ENCODE data around the gene SOBP.

The SOBP gene

GRCh38 chr6:107691062-107691751, 201.3 kb downstream of the SOBP start:
- in situ Hi-C loops (cut with HindIII; ENCODE audit: low sequenced_read_pairs) = no loop called here
- H3K4me3 ChIP-seq (ENCODE audit: low read depth, low read length) = no peak overlapping the region
- TF ChIP-seq, protein P1, sequence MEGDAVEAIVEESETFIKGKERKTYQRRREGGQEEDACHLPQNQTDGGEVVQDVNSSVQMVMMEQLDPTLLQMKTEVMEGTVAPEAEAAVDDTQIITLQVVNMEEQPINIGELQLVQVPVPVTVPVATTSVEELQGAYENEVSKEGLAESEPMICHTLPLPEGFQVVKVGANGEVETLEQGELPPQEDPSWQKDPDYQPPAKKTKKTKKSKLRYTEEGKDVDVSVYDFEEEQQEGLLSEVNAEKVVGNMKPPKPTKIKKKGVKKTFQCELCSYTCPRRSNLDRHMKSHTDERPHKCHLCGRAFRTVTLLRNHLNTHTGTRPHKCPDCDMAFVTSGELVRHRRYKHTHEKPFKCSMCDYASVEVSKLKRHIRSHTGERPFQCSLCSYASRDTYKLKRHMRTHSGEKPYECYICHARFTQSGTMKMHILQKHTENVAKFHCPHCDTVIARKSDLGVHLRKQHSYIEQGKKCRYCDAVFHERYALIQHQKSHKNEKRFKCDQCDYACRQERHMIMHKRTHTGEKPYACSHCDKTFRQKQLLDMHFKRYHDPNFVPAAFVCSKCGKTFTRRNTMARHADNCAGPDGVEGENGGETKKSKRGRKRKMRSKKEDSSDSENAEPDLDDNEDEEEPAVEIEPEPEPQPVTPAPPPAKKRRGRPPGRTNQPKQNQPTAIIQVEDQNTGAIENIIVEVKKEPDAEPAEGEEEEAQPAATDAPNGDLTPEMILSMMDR (IDR thresholded peaks at IDR 0.05; ENCODE audit: low read depth, low read length) = no peak
- DNase-seq (ENCODE audit: low read depth, low spot score) = peak; percentile 76

- in situ Hi-C loops (cut with HindIII; ENCODE audit: low sequenced_read_pairs) = no loop called here
Measured at GRCh38 chr6:107692351-107692750, 202.4 kb downstream of the SOBP start.

DNA sequence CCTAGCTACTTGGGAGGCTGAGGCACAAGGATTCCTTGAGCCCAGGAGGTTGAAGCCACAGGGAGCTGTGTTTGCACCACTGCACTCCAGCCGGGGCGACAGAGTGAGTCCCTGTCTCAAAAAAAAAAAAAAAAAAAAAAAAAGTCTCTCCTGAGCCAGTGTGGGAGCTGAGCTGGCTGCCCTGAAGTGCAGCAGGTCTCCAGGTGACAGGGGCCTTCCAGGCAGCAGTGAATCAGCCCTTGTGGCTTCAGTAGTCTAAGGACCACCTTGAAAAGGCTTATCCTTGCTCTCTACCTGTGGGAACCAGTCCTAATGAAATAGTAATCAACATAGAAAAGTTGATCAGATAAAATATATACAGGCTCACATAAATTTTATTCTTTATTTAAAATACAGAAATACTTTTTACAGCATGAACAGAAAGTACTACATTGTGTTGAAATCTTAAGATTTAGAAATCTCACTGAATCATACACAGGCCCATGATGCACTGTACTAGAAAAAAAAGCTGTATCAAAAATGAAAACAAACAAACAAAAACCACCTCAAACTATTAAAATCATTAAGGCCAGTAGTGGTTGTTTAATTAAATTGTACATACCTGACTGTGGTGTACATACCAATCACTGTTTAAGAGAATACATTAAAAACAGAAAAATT, 205.3 kb downstream of the SOBP start:
- no peak overlapping the region for H3K4me3 ChIP-seq (ENCODE audit: low read depth, low read length)

More at GRCh38 chr6:107692351-107692750, 202.4 kb downstream of the SOBP start:
- H3K4me3 ChIP-seq (ENCODE audit: low read depth, low read length) = no peak overlapping the region
- peak; percentile 41 for DNase-seq (ENCODE audit: low read depth, low spot score)
- TF ChIP-seq, protein P1 (IDR thresholded peaks at IDR 0.05; ENCODE audit: low read depth, low read length) = no peak

GRCh38 chr6:107697682-107698081, 207.8 kb downstream of the SOBP start:
- DNase-seq (ENCODE audit: low read depth, low spot score) = peak; percentile 10
- in situ Hi-C loops (cut with HindIII; ENCODE audit: low sequenced_read_pairs) = no loop called here
- TF ChIP-seq, protein P1 (IDR thresholded peaks at IDR 0.05; ENCODE audit: low read depth, low read length) = no peak
- no peak overlapping the region for H3K4me3 ChIP-seq (ENCODE audit: low read depth, low read length)

More for the DNA sequence above, 205.3 kb downstream of the SOBP start:
- TF ChIP-seq, protein P1 (IDR thresholded peaks at IDR 0.05; ENCODE audit: low read depth, low read length) = no peak
- DNase-seq (ENCODE audit: low read depth, low spot score) = no peak
- in situ Hi-C loops (cut with HindIII; ENCODE audit: low sequenced_read_pairs) = no loop called here

- TF ChIP-seq, protein P1 (IDR thresholded peaks at IDR 0.05; ENCODE audit: low read depth, low read length) = no peak
- in situ Hi-C loops (cut with HindIII; ENCODE audit: low sequenced_read_pairs) = no loop called here
- H3K4me3 ChIP-seq (ENCODE audit: low read depth, low read length) = no peak overlapping the region
- peak; percentile 43 for DNase-seq (ENCODE audit: low read depth, low spot score)
Measured at GRCh38 chr6:107698146-107698545, 208.2 kb downstream of the SOBP start.

DNA sequence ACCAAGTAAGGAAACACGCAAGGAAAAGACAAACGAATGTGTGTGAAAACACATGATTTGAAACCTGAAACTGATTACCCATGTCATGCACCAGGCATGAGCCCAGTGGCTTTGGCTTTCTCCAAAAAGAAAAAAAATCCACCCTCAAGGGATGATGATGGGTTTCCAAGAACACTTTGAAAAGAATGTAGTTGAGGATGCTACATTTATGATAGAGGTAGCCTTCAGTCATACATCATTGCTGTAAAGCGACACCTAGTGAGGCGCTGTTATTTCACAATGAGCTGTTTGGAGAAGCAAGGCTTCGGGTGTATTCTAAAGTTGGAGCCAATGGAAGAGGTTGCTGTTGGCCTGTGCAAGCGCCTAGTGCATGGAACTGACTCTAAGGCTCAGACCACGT, 209.3 kb downstream of the SOBP start:
- H3K4me3 ChIP-seq (ENCODE audit: low read depth, low read length) = no peak overlapping the region
- no peak for DNase-seq (ENCODE audit: low read depth, low spot score)
- TF ChIP-seq, protein P1 (IDR thresholded peaks at IDR 0.05; ENCODE audit: low read depth, low read length) = no peak
- in situ Hi-C loops (cut with HindIII; ENCODE audit: low sequenced_read_pairs) = no loop called here

Data from astrocyte of the spinal cord (primary cell).